Measurements from ENCODE around the gene PRDX5. TPM values are rescaled to one million over a fixed set of nuclear protein-coding genes. Genes with fewer than 3 reads are reported as not detected.

The PRDX5 gene
- total RNA-seq, result 201 and 411 TPM in 2 replicates

DNA sequence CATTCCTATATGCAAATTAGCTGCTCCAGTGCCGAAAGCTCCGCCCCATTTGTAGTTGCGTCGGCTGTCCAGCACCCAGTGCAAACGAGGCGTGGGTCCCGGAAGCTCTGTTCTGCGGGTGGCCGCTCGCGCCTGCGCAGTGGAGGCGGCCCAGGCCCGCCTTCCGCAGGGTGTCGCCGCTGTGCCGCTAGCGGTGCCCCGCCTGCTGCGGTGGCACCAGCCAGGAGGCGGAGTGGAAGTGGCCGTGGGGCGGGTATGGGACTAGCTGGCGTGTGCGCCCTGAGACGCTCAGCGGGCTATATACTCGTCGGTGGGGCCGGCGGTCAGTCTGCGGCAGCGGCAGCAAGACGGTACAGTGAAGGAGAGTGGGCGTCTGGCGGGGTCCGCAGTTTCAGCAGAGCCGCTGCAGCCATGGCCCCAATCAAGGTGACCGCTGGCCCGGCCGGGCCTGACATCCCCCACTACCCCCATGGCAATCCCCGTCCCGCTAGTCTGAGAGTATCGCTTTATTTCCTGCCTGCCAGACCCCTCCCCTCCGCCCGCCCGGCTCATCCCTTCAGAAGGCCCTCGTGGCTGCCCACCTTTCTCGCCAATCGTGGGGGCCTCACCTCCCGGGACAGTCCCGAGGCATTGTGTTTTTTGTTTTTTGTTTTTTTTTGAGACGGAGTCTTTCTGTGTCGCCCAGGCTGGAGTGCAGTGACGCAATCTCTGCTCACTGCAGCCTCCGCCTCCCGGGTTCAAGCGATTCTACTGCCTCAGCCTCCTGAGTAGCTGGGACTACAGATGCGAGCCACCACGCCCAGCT, at the start of gene PRDX5:
Gene PRDX5, plus strand, starts transcription at position 161 of the 805 bp plus-strand sequence. Its CDS starts 95 bp downstream, at position 256.

DNA sequence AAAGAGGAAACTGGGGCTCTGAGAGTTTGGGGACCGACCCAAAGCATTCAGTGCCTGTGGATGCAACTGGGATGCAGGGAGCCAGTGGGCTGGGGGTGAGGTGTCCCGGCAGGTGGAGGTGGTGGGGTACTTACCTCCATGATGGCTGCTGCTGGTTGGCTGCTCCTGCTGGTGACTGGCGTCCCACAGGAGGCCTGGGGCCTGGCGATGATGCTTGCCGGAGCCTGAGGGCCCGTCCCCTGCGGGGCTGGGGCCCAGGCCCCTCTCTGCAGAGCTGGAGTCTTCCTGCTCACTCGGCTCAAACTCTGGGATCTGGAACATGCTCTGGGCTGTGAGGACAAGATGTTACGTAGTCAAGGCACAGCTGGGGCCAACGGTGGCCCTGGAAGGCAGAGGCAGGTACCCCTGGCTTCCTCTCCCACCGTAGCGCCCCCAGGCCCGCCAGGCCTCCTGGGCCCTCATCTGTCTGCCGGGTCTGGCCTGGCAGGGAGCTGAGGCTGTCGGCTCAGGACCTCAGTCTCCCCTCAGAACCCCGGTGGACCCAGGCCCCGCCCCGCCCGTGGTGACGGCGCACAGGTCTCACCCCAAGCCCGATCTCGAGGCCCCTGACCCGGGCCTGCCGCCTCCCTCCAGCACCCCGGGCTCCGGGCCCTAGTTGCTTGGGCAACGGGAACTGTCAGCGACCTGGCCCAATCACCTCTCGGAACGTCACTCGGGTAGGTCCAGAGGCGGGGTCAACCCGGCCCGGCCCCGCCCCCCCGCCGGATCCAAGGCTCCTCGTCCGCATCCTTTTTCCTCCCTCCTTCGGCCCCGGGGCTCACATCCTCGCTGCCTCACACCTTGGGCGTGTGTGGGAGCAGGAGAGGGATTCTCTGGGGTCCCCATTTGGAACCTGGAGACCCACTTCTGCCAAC, 33.6 kb upstream of the PRDX5 start, which contains the start of gene BAD:
Gene BAD, minus strand, starts transcription at position 618 of the 914 bp plus-strand sequence. Its CDS starts 297 bp downstream, at position 321.

DNA sequence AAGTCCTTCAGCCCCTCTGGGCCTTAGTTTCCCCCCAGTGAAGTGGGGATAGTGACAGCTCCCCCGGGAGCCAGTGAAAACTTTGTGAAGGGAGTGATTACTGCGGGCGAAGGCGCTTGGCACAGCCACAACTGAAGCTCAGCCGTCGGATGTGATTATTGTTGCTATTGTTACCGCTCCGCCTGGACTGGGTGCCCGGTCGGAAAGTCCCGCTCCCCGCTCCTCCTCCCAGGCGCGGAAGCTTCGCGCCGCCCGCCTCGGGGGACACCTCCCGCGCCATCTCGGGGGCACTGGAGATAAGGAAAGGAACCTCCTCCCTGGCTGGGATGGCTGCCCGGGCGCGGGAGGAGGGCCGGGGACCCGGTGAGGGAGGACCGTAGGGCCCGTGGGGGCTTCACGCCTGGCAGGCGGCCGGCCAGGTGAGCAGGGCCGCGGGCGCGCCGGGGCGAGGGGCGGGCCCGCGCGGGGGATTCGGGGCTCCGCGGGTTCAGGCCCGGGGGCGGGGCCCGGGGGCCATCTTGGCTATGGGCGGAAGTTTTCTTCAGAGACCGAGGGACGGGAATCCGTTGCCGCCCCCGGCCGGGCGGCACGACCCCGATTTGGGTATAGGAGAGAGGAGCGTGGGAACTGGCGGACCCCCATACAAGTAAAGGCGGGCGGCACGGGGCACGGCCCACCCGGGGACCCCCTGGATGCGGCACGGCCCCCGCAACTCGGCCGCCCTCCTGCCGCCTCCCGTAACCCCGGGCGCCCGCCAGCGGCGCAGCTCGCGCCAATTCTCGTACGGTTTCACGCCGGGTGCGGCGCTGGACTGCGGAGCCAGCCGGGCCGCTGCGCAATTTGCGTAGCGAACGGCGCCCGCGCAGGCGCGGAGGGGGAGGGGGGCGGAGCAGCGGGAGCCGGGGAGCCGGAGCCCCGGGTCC, 32.7 kb upstream of the PRDX5 start, which contains the start of gene GPR137:
Gene GPR137, plus strand, starts transcription at position 887 of the 923 bp plus-strand sequence. CDS start 677 bp downstream, outside the sequence.

DNA sequence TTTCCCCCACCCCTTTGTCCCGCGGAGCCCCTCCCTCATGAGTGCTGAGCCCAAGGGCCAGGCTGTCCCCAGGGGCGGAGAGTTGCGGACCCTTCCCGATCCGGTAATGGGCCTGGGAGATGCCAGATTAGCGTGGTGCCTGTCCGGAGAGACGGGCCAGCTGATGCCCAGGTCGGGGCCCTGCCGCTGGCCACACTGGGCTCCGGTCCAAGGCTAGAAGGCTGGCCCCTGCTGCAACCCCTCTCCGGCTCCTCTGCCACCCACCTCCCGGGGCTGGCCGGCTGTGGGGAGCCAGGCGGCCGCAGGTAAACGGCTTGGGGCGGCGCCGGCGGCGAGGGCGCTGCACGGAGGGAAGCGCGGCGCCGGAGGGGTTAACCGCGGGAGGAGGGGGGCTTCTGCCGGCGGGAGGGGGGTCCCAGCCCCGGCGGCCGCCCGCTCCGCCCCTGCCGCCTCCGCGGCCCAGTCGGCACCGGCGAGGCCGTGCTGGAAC, 26.6 kb upstream of the PRDX5 start, which contains the start of gene KCNK4:
Gene KCNK4, plus strand, starts transcription at position 41 of the 490 bp plus-strand sequence. CDS start 1,717 bp downstream, outside the sequence.

DNA sequence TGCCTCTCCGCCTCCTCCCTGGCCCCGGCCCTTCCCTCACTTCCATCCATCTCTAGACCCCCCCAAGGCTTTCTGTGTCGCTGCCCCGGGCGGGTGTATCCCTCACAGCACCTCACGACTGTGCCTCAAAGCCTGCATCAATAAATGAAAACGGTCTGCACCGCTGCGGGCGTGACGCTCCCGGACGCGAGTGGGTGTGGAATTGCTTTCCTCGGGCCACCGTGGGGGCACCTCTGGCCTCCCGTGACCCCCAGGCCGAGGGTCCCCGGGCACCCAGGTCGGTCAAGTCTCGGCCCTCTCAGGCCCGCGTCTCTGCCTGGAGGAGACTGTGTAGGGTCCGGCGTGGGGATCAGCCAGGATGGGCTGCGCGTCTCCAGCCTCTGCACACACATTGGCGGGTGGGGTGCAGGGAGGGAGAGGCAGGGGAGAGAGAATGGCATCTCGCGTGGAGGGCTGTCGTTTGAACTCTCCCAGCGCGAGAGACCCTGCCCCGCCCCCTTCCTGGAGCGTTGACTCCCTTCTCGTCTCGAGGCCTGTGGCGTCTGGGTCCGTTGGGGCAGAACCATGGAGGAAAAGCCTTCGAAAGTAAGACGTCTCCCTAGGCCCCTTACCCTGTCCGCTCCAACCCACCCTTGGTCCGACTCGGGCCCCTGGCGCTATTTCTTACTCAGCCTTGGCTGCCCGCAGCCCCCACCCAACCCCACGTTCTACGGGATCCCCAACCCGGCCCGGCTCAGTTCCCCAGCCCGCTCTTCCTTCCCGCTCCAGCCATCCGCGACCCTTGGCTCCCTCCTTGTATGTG, 17.9 kb upstream of the PRDX5 start, which contains the start of gene CATSPERZ:
Gene CATSPERZ, plus strand, starts transcription at position 512 of the 802 bp plus-strand sequence. Its CDS starts 53 bp downstream, at position 565.

DNA sequence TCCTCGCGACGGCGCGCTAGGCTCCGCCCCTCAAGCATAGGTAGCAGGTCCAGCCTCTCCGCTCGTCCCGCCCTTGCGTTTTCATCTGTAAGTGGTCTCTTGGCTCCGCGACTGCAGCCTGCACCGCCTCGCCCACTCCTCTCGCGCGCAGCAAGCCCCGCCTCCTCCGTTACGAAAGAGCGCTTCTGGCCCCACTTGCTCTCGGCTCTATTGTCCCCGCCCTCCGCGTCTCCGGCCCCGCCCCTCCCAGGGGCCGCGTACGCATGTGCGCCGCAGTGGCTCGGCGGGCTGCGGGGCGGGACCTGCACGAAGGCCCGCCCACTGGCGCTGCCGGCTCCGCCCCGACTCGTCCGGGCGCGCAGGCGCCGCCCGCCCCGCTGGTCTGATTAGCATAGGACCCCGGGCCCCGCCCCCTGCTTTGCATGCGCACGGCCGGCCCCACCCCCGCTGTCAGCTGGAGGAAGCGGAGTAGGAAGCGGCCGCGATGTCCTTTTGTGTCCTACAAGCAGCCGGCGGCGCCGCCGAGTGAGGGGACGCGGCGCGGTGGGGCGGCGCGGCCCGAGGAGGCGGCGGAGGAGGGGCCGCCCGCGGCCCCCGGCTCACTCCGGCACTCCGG, 12.7 kb upstream of the PRDX5 start, which contains the start of gene ESRRA:
Gene ESRRA, plus strand, starts transcription at position 450 of the 616 bp plus-strand sequence. CDS start 1,656 bp downstream, outside the sequence.

DNA sequence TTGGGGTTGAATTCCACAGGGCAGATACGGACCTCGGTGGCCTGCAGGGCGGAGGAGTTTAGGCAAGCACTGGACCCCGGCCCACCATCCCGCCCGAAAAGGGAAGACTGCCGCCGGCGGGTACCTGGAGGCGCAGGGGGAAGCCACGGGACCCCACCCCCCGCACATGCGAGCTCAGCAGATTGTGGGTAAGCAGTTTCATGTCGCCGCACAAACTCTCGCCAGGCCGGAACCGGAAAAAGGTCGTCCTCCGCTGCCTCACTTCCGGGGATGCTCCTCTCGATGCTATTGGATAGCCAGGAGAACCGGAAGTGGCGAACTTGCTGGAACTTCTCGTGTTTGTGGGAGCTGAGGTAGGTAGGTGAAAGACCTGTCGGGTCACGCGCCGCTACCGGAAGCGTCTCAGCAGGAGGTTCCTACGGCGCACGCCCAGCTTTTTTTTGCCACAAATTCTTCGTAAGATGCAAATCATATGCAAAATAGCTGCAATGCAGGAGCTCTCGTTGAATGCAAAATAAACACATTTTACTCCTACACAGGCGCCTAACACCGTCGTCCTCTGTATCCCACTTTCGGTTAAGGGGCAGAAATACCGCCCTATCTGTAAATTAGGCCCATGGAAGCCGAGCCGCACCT, 478 bp upstream of the PRDX5 start, which contains the start of gene TRMT112:
Gene TRMT112, minus strand, starts transcription at position 235 of the 636 bp plus-strand sequence. Its CDS starts 33 bp downstream, at position 202.

DNA sequence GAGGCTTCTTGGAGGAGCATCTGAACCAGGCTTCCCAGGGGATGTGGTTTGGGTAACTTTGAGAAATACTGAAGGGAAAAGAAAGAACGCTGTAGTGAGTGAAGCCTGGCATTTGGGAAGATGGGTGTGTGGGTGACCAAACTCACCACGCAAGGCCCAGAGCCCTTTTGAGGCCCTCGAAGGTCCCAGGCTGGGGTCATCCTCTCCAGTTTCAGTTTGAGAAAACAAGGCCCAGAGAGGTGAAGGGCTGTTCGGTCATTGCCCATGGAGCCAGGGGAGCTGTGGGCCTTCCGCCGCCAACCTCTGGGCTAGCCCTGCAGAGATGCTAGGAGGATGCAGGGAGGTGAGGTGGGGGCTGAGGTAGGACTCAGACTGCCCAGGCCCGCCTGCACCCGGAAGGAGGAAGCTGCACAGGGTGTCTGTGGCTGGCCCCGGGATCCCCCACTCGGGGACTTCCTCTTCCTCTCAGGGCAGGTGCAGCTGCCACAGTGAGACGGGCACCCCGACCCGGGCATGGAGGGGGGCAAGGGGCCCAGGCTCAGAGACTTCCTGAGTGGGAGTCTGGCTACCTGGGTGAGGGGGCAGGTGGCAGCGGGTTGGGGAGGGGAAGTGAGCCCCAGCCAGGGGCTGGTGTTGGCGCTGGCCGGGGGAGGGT, 22.0 kb downstream of the PRDX5 start, which contains the start of gene CCDC88B:
Gene CCDC88B, plus strand, starts transcription at position 451 of the 655 bp plus-strand sequence. Its CDS starts 63 bp downstream, at position 514.

DNA sequence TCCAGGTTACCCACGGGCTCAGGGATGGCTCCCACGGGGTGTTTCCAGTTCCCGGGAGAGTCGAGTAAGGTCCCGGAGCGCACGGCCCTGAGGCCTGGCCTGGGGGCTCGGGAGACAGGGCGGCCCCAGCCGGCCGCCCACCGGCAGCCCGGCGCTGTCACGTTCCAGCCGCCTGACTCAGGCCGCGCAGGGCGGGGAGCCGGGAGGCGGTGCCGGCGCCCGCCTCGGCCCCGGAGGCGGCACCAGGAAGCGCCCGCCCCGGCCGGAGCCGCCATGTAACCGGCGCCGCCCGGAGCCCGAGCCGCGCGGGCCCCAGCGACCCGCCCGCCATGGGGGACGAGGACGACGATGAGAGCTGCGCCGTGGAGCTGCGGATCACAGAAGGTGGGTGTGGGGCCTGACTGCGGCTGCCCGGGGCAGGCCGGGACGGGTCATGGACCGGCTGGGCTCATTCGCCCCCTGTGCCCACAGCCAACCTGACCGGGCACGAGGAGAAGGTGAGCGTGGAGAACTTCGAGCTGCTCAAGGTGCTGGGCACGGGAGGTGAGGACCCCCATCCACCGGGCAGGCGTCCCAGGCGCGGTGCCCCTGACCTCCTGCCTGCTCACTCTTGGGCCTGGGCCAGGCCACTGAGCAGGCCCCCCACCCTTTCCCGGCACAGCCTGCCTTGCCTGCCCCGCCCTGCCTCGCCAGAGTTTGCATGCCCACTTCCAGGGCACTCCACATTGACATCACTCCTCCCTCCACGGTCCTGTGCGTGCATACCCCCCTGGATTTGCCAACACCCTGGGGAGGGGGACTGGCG, 41.2 kb downstream of the PRDX5 start, which contains the start of gene RPS6KA4:
Gene RPS6KA4, plus strand, starts transcription at position 256 of the 805 bp plus-strand sequence. Its CDS starts 74 bp downstream, at position 330.

Other genes starting within 250 kb of the PRDX5 start
- gene MACROD1, start 152.0 kb upstream of the PRDX5 start, total RNA-seq, result 9.3 and 20.5 TPM in 2 replicates
- gene STIP1, start 131.9 kb upstream of the PRDX5 start, total RNA-seq, result 141 and 237 TPM in 2 replicates
- gene FERMT3, start 111.4 kb upstream of the PRDX5 start, total RNA-seq, result 3.2 and 4.8 TPM in 2 replicates
- gene TRPT1, start 91.9 kb upstream of the PRDX5 start, total RNA-seq, result 39.1 and 46.2 TPM in 2 replicates
- 63.5 and 71.4 TPM in 2 replicates for gene NUDT22, start 91.8 kb upstream of the PRDX5 start, total RNA-seq
- gene DNAJC4, start 87.6 kb upstream of the PRDX5 start, total RNA-seq, result 4.5 and 9.1 TPM in 2 replicates
- gene VEGFB, start 83.5 kb upstream of the PRDX5 start, total RNA-seq, result 21.9 and 38.9 TPM in 2 replicates
- 40.7 and 59.2 TPM in 2 replicates for gene FKBP2, start 77.0 kb upstream of the PRDX5 start, total RNA-seq
- 296 and 414 TPM in 2 replicates for gene PPP1R14B, start 71.2 kb upstream of the PRDX5 start, total RNA-seq
- 55.2 and 56.8 TPM in 2 replicates for gene PLCB3, start 66.6 kb upstream of the PRDX5 start, total RNA-seq
- 55.6 and 65.6 TPM in 2 replicates for gene BAD, start 33.5 kb upstream of the PRDX5 start, total RNA-seq
- gene GPR137, start 32.3 kb upstream of the PRDX5 start, total RNA-seq, result 5.3 and 8.1 TPM in 2 replicates
- gene KCNK4, start 26.8 kb upstream of the PRDX5 start, total RNA-seq, result not detected in 2 replicates
- not detected in 2 replicates for gene CATSPERZ, start 17.8 kb upstream of the PRDX5 start, total RNA-seq
- 33.6 and 40.9 TPM in 2 replicates for gene ESRRA, start 12.6 kb upstream of the PRDX5 start, total RNA-seq
- gene TRMT112, start 562 bp upstream of the PRDX5 start, total RNA-seq, result 345 and 365 TPM in 2 replicates
- 1.9 and 2.0 TPM in 2 replicates for gene CCDC88B, start 22.1 kb downstream of the PRDX5 start, total RNA-seq
- gene RPS6KA4, start 41.0 kb downstream of the PRDX5 start, total RNA-seq, result 39.7 and 58.7 TPM in 2 replicates
- gene SLC22A11, start 237.8 kb downstream of the PRDX5 start, total RNA-seq, result not detected in 2 replicates